ENCODE data around the gene OR2T6. TPM values are rescaled to one million over a fixed set of nuclear protein-coding genes. Genes with fewer than 3 reads are reported as not detected.
"Not testable (repeated sequence)": the region's sequence is repeated elsewhere in the genome, so short reads cannot be mapped to it uniquely, and the experiment has no call there.

OR2T6 gene
- total RNA-seq, 1 donor from 2014 or later, result not detected

- Mint-ChIP-seq H3K27ac (no peak overlapping the region), H3K36me3 (ENCODE audit: low read depth) (no peaks in the 10 kb centered on the region), H3K4me1 (ENCODE audit: low read depth) (peaks cover 2% of the 10 kb centered on the region), H3K27me3 (ENCODE audit: low read depth) (no peaks in the 10 kb centered on the region), H3K9me3 (peaks cover 5% of the 10 kb centered on the region), H3K4me3 (ENCODE audit: low read depth) (no peak overlapping the region)
- intact Hi-C loops (cut with micrococcal nuclease), result loop anchor here (1.0 kb wide), 3 partner anchors 210 to 403 kb away; no protein-coding TSS in a partner anchor
- no peak for DNase-seq (ENCODE audit: low spot score)
Observed at GRCh38 chr1:248404024-248404423, 28.5 kb downstream of the OR2T6 start.

- Mint-ChIP-seq H3K36me3 (ENCODE audit: low read depth) (no peaks in the 10 kb centered on the region), H3K9me3 (peaks cover 18% of the 10 kb centered on the region), H3K27me3 (ENCODE audit: low read depth) (no peaks in the 10 kb centered on the region), H3K4me3 (ENCODE audit: low read depth) (no peak overlapping the region), H3K27ac (no peak overlapping the region), H3K4me1 (ENCODE audit: low read depth) (peaks cover 2% of the 10 kb centered on the region)
- intact Hi-C loops (cut with micrococcal nuclease), result no loop called here
- DNase-seq (ENCODE audit: low spot score), result no peak
Observed at GRCh38 chr1:248406721-248407692, 31.5 kb downstream of the OR2T6 start.

GRCh38 chr1:248416226-248416625 is 40.7 kb downstream of the OR2T6 start:
- Mint-ChIP-seq H3K9me3 (peaks cover 12% of the 10 kb centered on the region), H3K36me3 (ENCODE audit: low read depth) (peaks cover 3% of the 10 kb centered on the region), H3K4me3 (ENCODE audit: low read depth) (no peak overlapping the region), H3K4me1 (ENCODE audit: low read depth) (peaks cover 16% of the 10 kb centered on the region), H3K27ac (no peak overlapping the region), H3K27me3 (ENCODE audit: low read depth) (no peaks in the 10 kb centered on the region)
- no peak for DNase-seq (ENCODE audit: low spot score)
- intact Hi-C loops (cut with micrococcal nuclease), result no loop called here

GRCh38 chr1:248417854-248418253 is 42.3 kb downstream of the OR2T6 start:
- H3K27me3 Mint-ChIP-seq (ENCODE audit: low read depth), result no peaks in the 10 kb centered on the region
- H3K36me3 Mint-ChIP-seq (ENCODE audit: low read depth), result peaks cover 3% of the 10 kb centered on the region
- H3K9me3 Mint-ChIP-seq, result peaks cover 19% of the 10 kb centered on the region
- no peak overlapping the region for H3K27ac Mint-ChIP-seq
- no peak overlapping the region for H3K4me3 Mint-ChIP-seq (ENCODE audit: low read depth)
- peaks cover 16% of the 10 kb centered on the region for H3K4me1 Mint-ChIP-seq (ENCODE audit: low read depth)
- DNase-seq (ENCODE audit: low spot score), result no peak
- intact Hi-C loops (cut with micrococcal nuclease), result no loop called here

GRCh38 chr1:248421384-248421783 is 45.8 kb downstream of the OR2T6 start:
- intact Hi-C loops (cut with micrococcal nuclease), result no loop called here
- Mint-ChIP-seq H3K27me3 (ENCODE audit: low read depth) (no peaks in the 10 kb centered on the region), H3K36me3 (ENCODE audit: low read depth) (peaks cover 3% of the 10 kb centered on the region), H3K27ac (no peak overlapping the region), H3K9me3 (peaks cover 19% of the 10 kb centered on the region), H3K4me3 (ENCODE audit: low read depth) (no peak overlapping the region), H3K4me1 (ENCODE audit: low read depth) (peaks cover 12% of the 10 kb centered on the region)
- DNase-seq (ENCODE audit: low spot score), result no peak

GRCh38 chr1:248427526-248428191 is 52.1 kb downstream of the OR2T6 start:
- H3K27me3 Mint-ChIP-seq (ENCODE audit: low read depth); H3K27ac Mint-ChIP-seq; H3K4me1 Mint-ChIP-seq (ENCODE audit: low read depth); H3K9me3 Mint-ChIP-seq; H3K36me3 Mint-ChIP-seq (ENCODE audit: low read depth); H3K4me3 Mint-ChIP-seq (ENCODE audit: low read depth); DNase-seq (ENCODE audit: low spot score); intact Hi-C loops (cut with micrococcal nuclease): not testable (repeated sequence)

GRCh38 chr1:248428192-248428533 is 52.6 kb downstream of the OR2T6 start:
- H3K4me1 Mint-ChIP-seq (ENCODE audit: low read depth); H3K36me3 Mint-ChIP-seq (ENCODE audit: low read depth); DNase-seq (ENCODE audit: low spot score); H3K27ac Mint-ChIP-seq; H3K9me3 Mint-ChIP-seq; intact Hi-C loops (cut with micrococcal nuclease); H3K27me3 Mint-ChIP-seq (ENCODE audit: low read depth); H3K4me3 Mint-ChIP-seq (ENCODE audit: low read depth): not testable (repeated sequence)

GRCh38 chr1:248431683-248432082 is 56.1 kb downstream of the OR2T6 start:
- not testable (repeated sequence) for H3K36me3 Mint-ChIP-seq (ENCODE audit: low read depth); H3K4me1 Mint-ChIP-seq (ENCODE audit: low read depth); H3K27ac Mint-ChIP-seq

GRCh38 chr1:248432201-248432600 is 56.7 kb downstream of the OR2T6 start:
- H3K27me3 Mint-ChIP-seq (ENCODE audit: low read depth); DNase-seq (ENCODE audit: low spot score); H3K36me3 Mint-ChIP-seq (ENCODE audit: low read depth); H3K4me1 Mint-ChIP-seq (ENCODE audit: low read depth); H3K9me3 Mint-ChIP-seq; intact Hi-C loops (cut with micrococcal nuclease); H3K27ac Mint-ChIP-seq; H3K4me3 Mint-ChIP-seq (ENCODE audit: low read depth): not testable (repeated sequence)

More at GRCh38 chr1:248431683-248432082, 56.1 kb downstream of the OR2T6 start:
- H3K4me3 Mint-ChIP-seq (ENCODE audit: low read depth); DNase-seq (ENCODE audit: low spot score); intact Hi-C loops (cut with micrococcal nuclease); H3K27me3 Mint-ChIP-seq (ENCODE audit: low read depth); H3K9me3 Mint-ChIP-seq: not testable (repeated sequence)

GRCh38 chr1:248433811-248434415 is 58.4 kb downstream of the OR2T6 start:
- DNase-seq (ENCODE audit: low spot score); intact Hi-C loops (cut with micrococcal nuclease); H3K27ac Mint-ChIP-seq; H3K36me3 Mint-ChIP-seq (ENCODE audit: low read depth); H3K4me1 Mint-ChIP-seq (ENCODE audit: low read depth); H3K27me3 Mint-ChIP-seq (ENCODE audit: low read depth); H3K9me3 Mint-ChIP-seq; H3K4me3 Mint-ChIP-seq (ENCODE audit: low read depth): not testable (repeated sequence)

- H3K36me3 Mint-ChIP-seq (ENCODE audit: low read depth); intact Hi-C loops (cut with micrococcal nuclease); H3K27me3 Mint-ChIP-seq (ENCODE audit: low read depth); H3K4me3 Mint-ChIP-seq (ENCODE audit: low read depth); DNase-seq (ENCODE audit: low spot score); H3K4me1 Mint-ChIP-seq (ENCODE audit: low read depth); H3K9me3 Mint-ChIP-seq; H3K27ac Mint-ChIP-seq: not testable (repeated sequence)
Observed at GRCh38 chr1:248434913-248435312, 59.4 kb downstream of the OR2T6 start.

- H3K36me3 Mint-ChIP-seq (ENCODE audit: low read depth); H3K4me1 Mint-ChIP-seq (ENCODE audit: low read depth); H3K27me3 Mint-ChIP-seq (ENCODE audit: low read depth); H3K27ac Mint-ChIP-seq; DNase-seq (ENCODE audit: low spot score); intact Hi-C loops (cut with micrococcal nuclease); H3K4me3 Mint-ChIP-seq (ENCODE audit: low read depth); H3K9me3 Mint-ChIP-seq: not testable (repeated sequence)
Observed at GRCh38 chr1:248436303-248436702, 60.8 kb downstream of the OR2T6 start.

- H3K4me1 Mint-ChIP-seq (ENCODE audit: low read depth); DNase-seq (ENCODE audit: low spot score); H3K36me3 Mint-ChIP-seq (ENCODE audit: low read depth); H3K27me3 Mint-ChIP-seq (ENCODE audit: low read depth); H3K4me3 Mint-ChIP-seq (ENCODE audit: low read depth); intact Hi-C loops (cut with micrococcal nuclease); H3K9me3 Mint-ChIP-seq; H3K27ac Mint-ChIP-seq: not testable (repeated sequence)
Observed at GRCh38 chr1:248438668-248439067, 63.1 kb downstream of the OR2T6 start.
